GM12801 (cell line): ENCODE results near the gene STAG1.

Experiments
- CTCF ChIP-seq: IDR thresholded peaks from one replicate; pipeline ENCODE4 v1.5.1; 2011; ENCODE audit warnings: control low read depth; ENCODE audit not compliant: insufficient read length; ENCODE audit errors: extremely low read depth

The STAG1 gene

GRCh38 chr3:136734382-136735070 lies 17.7 kb downstream of the STAG1 start:
- no peak for TF ChIP-seq CTCF

GRCh38 chr3:136733317-136733833 lies 18.8 kb downstream of the STAG1 start:
- no peak for TF ChIP-seq CTCF

DNA sequence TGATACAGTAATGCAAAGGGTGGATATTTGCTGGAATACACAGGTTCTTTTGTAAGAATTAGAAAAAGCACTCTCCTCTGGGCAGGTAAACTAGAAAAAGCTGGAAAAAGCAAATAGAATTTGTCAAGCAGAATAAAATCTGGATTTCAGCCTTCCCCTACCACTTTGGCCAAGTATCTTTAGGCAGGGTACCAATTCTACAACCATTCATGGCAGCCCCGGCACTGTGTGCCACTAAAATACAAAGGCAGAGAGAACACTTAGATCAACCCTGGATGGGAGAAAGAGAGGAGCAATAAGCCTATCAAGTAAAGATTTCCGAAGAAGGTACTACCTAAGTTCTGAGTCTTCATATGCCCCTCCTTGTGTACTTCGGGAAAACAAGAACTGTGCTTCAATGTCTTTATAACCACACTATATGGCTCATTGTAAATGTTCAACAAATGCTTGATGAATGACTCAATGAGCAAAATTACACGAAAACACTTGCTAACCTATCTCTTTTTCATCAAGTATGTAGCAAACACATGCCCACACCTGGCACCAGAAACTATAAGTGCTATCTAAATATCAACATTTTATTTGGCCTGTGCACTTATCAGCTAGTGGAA lies 20.8 kb downstream of the STAG1 start:
- no peak for TF ChIP-seq CTCF

- TF ChIP-seq CTCF, result no peak
These were observed 21.4 kb downstream of the STAG1 start for GRCh38 chr3:136730595-136731273.

DNA sequence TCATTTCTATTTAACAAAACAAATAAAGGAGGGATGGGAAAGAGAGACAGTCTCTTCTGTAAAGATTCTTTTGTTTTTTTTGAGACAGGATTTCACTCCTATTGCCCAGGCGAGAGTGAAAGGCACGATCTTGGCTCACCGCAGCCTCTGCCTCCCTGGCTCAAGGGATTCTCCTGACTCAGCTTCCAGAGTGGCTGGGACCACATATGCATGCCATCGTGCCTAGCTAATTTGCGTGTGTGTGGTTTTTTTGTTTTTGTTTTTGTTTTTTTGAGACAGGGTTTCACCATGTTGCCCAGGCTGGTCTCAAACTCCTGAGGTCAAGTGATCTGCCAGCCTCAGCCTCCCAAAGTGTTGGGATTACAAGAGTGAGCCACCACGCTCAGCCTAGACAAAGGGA lies 23.3 kb downstream of the STAG1 start:
- TF ChIP-seq CTCF, result no peak

DNA sequence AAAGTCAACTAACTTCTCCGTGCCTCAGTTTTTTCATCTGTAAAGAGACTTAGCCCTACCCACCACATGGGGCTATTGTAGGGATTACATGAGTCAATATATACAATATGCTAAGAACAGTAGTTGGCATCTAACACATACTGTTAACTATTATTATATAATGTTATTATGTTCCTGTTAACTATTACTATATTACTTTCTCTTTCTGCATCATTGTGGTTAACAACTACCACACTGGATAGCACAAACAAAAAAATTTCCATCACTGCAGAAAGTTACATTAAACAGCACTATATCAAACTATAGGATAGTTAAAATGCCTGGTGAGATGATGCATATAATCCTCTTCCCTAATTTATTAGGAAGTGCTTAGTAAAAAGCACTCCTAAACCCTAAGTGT lies 23.7 kb downstream of the STAG1 start:
- no peak for TF ChIP-seq CTCF

DNA sequence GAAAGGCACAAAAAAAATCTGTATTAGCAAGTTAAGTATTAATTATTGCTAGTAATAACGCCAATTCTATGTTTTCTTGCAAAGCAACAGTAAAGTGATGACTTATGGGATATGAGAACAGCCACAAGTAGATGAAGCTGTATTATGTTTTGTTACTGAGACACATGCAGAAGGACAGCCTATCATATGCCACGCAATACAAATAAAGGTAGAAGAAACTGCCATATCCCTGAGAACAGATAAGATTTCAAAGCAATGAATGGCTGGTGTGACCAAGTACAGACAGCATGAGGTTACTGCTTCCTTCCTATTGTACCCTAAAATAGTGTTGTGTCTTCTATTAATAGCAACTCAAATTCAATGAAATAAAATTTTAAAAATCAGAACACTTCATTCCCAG lies 26.7 kb downstream of the STAG1 start:
- no peak for TF ChIP-seq CTCF
